HepG2 (cell line): Measurements from ENCODE around the gene DIO1. TPM values are rescaled to one million over a fixed set of nuclear protein-coding genes. Genes with fewer than 3 reads are reported as not detected.

Source experiments
- HDAC2 ChIP-seq: sonication (generic); formaldehyde crosslinking; IDR thresholded peaks from 2 replicates; pipeline ENCODE4 v1.4.0; 2020; ENCODE audit warnings: missing genetic modification reagents
- NCOR1 ChIP-seq: fragments of 200-600 bp; sonication (generic); IDR thresholded peaks from 2 replicates; pipeline ENCODE4 v1.7.0; 2017; ENCODE audit warnings: antibody characterized with exemption, low read length, borderline replicate concordance
- NR2F6 ChIP-seq, 2 experiments: IDR thresholded peaks; 2 replicates each; pipeline ENCODE4 v1.6.1; 2016; ENCODE audit warnings: antibody characterized with exemption in 1 of 2, mild to moderate bottlenecking in 1 of 2
- PAXIP1 ChIP-seq: sonication (generic); formaldehyde crosslinking; conservative IDR thresholded peaks from 2 replicates; pipeline ENCODE4 v1.4.0; 2020; ENCODE audit warnings: mild to moderate bottlenecking, missing genetic modification reagents, moderate library complexity
- PBX3 ChIP-seq: sonication (generic); formaldehyde crosslinking; IDR thresholded peaks from 2 replicates; pipeline ENCODE4 v1.8.1; 2023; ENCODE audit warnings: missing genetic modification reagents, inconsistent platforms, borderline replicate concordance
- SAP130 ChIP-seq: IDR thresholded peaks from 2 replicates; pipeline ENCODE4 v1.6.1; 2016; ENCODE audit warnings: low read depth
- ZNF629 ChIP-seq: sonication (generic); formaldehyde crosslinking; conservative IDR thresholded peaks from 2 replicates; pipeline ENCODE4 v1.5.0; 2020; ENCODE audit warnings: missing genetic modification reagents
- ZNF710 ChIP-seq: sonication (generic); formaldehyde crosslinking; IDR thresholded peaks from 2 replicates; pipeline ENCODE4 v1.5.0; 2020; ENCODE audit warnings: mild to moderate bottlenecking, missing genetic modification reagents, borderline replicate concordance
- polyA plus RNA-seq, 8 experiments: library from polyadenylated mRNA; depleted of rRNA in 3 of 8; stranded (reverse) in 7 of 8; unstranded in 1 of 8; fragments of >200 nt; fragmentation: Illumina TruSeq in 4 of 8; extraction: Trizol in 4 of 8; gene quantifications; 2 replicates each; pipeline versions ENCODE4 v1.2.1 to v1.2.3, GENCODE V29; 2011 to 2016; ENCODE audit warnings: low read depth in 4 of 8, missing spikeins in 1 of 8, mixed read lengths in 1 of 8; ENCODE audit not compliant: insufficient read depth in 1 of 8
- total RNA-seq, 5 experiments: library from RNA; depleted of rRNA; stranded (reverse); fragments of >200 nt; fragmentation: Illumina TruSeq; extraction: Trizol; gene quantifications; 2 replicates each; pipeline ENCODE4 v1.2.3, GENCODE V29; 2016; ENCODE audit warnings: low read depth in 1 of 5
- TF ChIP-seq, protein P1 (sequence below): sonication (generic); formaldehyde crosslinking; IDR thresholded peaks from 2 replicates; pipeline ENCODE4 v1.5.0; 2020; ENCODE audit warnings: mild to moderate bottlenecking, missing genetic modification reagents, borderline replicate concordance
- TF ChIP-seq, protein P2 (sequence below): fragments of 450-650 bp; IDR thresholded peaks from 2 replicates; pipeline ENCODE4 v1.6.1; 2017; ENCODE audit warnings: mild to moderate bottlenecking

DIO1 gene
- total and polyA plus RNA-seq, 2 of the 13 experiments (the other 11 are each of a cell fraction or from before 2014, with no cell fraction given) = 13.5 to 45.6 TPM

DNA sequence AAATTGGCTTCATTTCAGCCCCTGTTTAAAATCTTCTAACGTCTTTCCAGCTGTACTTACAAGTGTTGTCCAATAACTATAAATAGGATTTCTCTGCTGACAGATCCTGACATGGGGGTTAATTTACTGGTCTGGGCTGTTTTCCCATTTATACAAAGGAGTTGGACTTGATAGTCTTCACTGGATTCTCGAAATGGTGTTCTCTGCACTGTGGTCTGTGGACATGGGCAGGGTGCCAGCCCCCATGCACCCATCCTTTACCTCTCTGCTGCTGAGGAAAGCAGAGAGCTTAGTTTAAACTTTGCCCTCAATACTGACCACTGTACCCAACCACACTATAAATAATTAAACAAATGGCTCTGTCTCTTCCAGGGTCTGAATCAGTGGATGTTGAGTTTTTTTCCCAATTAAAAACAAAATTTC, 5.2 kb downstream of the DIO1 start (continued):
- no peak for TF ChIP-seq PBX3 (CRISPR knock-in tag)
- TF ChIP-seq, protein P1, sequence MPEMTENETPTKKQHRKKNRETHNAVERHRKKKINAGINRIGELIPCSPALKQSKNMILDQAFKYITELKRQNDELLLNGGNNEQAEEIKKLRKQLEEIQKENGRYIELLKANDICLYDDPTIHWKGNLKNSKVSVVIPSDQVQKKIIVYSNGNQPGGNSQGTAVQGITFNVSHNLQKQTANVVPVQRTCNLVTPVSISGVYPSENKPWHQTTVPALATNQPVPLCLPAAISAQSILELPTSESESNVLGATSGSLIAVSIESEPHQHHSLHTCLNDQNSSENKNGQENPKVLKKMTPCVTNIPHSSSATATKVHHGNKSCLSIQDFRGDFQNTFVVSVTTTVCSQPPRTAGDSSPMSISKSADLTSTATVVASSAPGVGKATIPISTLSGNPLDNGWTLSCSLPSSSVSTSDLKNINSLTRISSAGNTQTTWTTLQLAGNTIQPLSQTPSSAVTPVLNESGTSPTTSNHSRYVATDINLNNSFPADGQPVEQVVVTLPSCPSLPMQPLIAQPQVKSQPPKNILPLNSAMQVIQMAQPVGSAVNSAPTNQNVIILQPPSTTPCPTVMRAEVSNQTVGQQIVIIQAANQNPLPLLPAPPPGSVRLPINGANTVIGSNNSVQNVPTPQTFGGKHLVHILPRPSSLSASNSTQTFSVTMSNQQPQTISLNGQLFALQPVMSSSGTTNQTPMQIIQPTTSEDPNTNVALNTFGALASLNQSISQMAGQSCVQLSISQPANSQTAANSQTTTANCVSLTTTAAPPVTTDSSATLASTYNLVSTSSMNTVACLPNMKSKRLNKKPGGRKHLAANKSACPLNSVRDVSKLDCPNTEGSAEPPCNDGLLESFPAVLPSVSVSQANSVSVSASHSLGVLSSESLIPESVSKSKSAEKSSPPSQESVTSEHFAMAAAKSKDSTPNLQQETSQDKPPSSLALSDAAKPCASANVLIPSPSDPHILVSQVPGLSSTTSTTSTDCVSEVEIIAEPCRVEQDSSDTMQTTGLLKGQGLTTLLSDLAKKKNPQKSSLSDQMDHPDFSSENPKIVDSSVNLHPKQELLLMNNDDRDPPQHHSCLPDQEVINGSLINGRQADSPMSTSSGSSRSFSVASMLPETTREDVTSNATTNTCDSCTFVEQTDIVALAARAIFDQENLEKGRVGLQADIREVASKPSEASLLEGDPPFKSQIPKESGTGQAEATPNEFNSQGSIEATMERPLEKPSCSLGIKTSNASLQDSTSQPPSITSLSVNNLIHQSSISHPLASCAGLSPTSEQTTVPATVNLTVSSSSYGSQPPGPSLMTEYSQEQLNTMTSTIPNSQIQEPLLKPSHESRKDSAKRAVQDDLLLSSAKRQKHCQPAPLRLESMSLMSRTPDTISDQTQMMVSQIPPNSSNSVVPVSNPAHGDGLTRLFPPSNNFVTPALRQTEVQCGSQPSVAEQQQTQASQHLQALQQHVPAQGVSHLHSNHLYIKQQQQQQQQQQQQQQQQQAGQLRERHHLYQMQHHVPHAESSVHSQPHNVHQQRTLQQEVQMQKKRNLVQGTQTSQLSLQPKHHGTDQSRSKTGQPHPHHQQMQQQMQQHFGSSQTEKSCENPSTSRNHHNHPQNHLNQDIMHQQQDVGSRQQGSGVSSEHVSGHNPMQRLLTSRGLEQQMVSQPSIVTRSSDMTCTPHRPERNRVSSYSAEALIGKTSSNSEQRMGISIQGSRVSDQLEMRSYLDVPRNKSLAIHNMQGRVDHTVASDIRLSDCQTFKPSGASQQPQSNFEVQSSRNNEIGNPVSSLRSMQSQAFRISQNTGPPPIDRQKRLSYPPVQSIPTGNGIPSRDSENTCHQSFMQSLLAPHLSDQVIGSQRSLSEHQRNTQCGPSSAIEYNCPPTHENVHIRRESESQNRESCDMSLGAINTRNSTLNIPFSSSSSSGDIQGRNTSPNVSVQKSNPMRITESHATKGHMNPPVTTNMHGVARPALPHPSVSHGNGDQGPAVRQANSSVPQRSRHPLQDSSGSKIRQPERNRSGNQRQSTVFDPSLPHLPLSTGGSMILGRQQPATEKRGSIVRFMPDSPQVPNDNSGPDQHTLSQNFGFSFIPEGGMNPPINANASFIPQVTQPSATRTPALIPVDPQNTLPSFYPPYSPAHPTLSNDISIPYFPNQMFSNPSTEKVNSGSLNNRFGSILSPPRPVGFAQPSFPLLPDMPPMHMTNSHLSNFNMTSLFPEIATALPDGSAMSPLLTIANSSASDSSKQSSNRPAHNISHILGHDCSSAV (CRISPR knock-in tag) = no peak
- peak; percentile 49; the same call in 1 of the 2 replicates for TF ChIP-seq HDAC2 (CRISPR knock-in tag)
- TF ChIP-seq PAXIP1 (CRISPR knock-in tag) = peak; percentile 79
- TF ChIP-seq ZNF710 (CRISPR knock-in tag) = peak; percentile 67; the same call in 1 of the 2 replicates
- TF ChIP-seq, protein P2, sequence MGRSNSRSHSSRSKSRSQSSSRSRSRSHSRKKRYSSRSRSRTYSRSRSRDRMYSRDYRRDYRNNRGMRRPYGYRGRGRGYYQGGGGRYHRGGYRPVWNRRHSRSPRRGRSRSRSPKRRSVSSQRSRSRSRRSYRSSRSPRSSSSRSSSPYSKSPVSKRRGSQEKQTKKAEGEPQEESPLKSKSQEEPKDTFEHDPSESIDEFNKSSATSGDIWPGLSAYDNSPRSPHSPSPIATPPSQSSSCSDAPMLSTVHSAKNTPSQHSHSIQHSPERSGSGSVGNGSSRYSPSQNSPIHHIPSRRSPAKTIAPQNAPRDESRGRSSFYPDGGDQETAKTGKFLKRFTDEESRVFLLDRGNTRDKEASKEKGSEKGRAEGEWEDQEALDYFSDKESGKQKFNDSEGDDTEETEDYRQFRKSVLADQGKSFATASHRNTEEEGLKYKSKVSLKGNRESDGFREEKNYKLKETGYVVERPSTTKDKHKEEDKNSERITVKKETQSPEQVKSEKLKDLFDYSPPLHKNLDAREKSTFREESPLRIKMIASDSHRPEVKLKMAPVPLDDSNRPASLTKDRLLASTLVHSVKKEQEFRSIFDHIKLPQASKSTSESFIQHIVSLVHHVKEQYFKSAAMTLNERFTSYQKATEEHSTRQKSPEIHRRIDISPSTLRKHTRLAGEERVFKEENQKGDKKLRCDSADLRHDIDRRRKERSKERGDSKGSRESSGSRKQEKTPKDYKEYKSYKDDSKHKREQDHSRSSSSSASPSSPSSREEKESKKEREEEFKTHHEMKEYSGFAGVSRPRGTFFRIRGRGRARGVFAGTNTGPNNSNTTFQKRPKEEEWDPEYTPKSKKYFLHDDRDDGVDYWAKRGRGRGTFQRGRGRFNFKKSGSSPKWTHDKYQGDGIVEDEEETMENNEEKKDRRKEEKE = no peak
- peak; percentile 49; the same call in 1 of the 2 replicates for TF ChIP-seq SAP130
- TF ChIP-seq ZNF629 (CRISPR knock-in tag) = 0 out of 2 replicates have a peak, but pooled peaks have one; percentile 44
- TF ChIP-seq NR2F6 (IDR thresholded peaks at IDR 0.05) = 0 out of 2 replicates have a peak, but pooled peaks have one; percentile 10
- no peak; the same call in 1 of the 2 replicates for TF ChIP-seq NR2F6 (CRISPR knock-in tag; IDR thresholded peaks at IDR 0.05)
- TF ChIP-seq NCOR1 = peak; percentile 64; the same call in 1 of the 2 replicates
- TF ChIP-seq, all 625 proteins: peak for 58
